Activated CD8-positive, alpha-beta memory T cell treated with anti-CD3 and anti-CD28 coated beads, Interleukin-2, amount 50 U/mL, for 48 hours (primary cell): Measurements from ENCODE around the gene APRT.

Experiments
- DNase-seq: peaks from one replicate; pipeline ENCODE4 v3.0.0-alpha.2; 2020

The APRT gene

GRCh38 chr16:88811769-88812512, at the start of gene APRT:
APRT (minus strand) TSS chr16:88811928; CDS start chr16:88811899, 29 bp downstream.
- peak; percentile 99 for DNase-seq

- DNase-seq: no peak
Observed at GRCh38 chr16:88861359-88861758, 49.6 kb upstream of the APRT start.

GRCh38 chr16:88859381-88860091, 47.8 kb upstream of the APRT start:
- no peak for DNase-seq

- DNase-seq: peak; percentile 82
Observed at GRCh38 chr16:88857728-88858339, 46.1 kb upstream of the APRT start.

- DNase-seq: peak; percentile 100
Observed at GRCh38 chr16:88856828-88857727, 45.4 kb upstream of the APRT start, which contains the start of the genes GALNS and TRAPPC2L. GALNS (minus strand) TSS chr16:88856947; CDS start chr16:88856877, 70 bp downstream. TRAPPC2L (plus strand) TSS chr16:88857127; CDS start chr16:88857151, 24 bp downstream.

GRCh38 chr16:88856122-88856827, 44.5 kb upstream of the APRT start:
- DNase-seq: peak; percentile 64

GRCh38 chr16:88855736-88856121, 44.0 kb upstream of the APRT start:
- no peak for DNase-seq

GRCh38 chr16:88855176-88855575, 43.4 kb upstream of the APRT start:
- no peak for DNase-seq

- peak; percentile 58 for DNase-seq
Observed at GRCh38 chr16:88854306-88855111, 42.8 kb upstream of the APRT start.

GRCh38 chr16:88853325-88853941, 41.7 kb upstream of the APRT start:
- DNase-seq: no peak

GRCh38 chr16:88851616-88852015, 39.9 kb upstream of the APRT start:
- DNase-seq: no peak

GRCh38 chr16:88850531-88851199, 38.9 kb upstream of the APRT start:
- DNase-seq: no peak

- no peak for DNase-seq
Observed at GRCh38 chr16:88848557-88848956, 36.8 kb upstream of the APRT start.

- DNase-seq: no peak
Observed at GRCh38 chr16:88847654-88848053, 35.9 kb upstream of the APRT start.

GRCh38 chr16:88846088-88846487, 34.4 kb upstream of the APRT start:
- no peak for DNase-seq

- no peak for DNase-seq
Observed at GRCh38 chr16:88844419-88845036, 32.8 kb upstream of the APRT start.

GRCh38 chr16:88843256-88843655, 31.5 kb upstream of the APRT start:
- DNase-seq: no peak

- no peak for DNase-seq
Observed at GRCh38 chr16:88842806-88843205, 31.1 kb upstream of the APRT start.

- DNase-seq: no peak
Observed at GRCh38 chr16:88842308-88842756, 30.6 kb upstream of the APRT start.
